GM06990 (cell line): ENCODE measurements around the gene GPR135.

Experiments used
- DNase-seq: peaks from one replicate; pipeline ENCODE4 v3.0.0-alpha.2; 2011; ENCODE audit not compliant: insufficient read length; ENCODE audit errors: extremely low read depth
- H3K27me3 ChIP-seq: replicated peaks from 2 replicates; pipeline ENCODE4 v1.6.0; 2011; ENCODE audit warnings: low read length; ENCODE audit not compliant: control insufficient read depth, insufficient read depth
- H3K36me3 ChIP-seq: 2 replicates; pipeline ENCODE4 v1.5.1; 2011; ENCODE audit warnings: low read length; ENCODE audit not compliant: control insufficient read depth, insufficient read depth
- H3K4me3 ChIP-seq: replicated peaks from 2 replicates; pipeline ENCODE4 v1.5.1; 2011; ENCODE audit warnings: low read depth, mild to moderate bottlenecking, control low read depth, low read length
- TF ChIP-seq, protein P1 (sequence below): IDR thresholded peaks from 2 replicates; pipeline ENCODE4 v1.5.1; 2011; ENCODE audit warnings: low read length, control low read depth, mild to moderate bottlenecking, inconsistent platforms; ENCODE audit not compliant: insufficient read depth, poor library complexity, severe bottlenecking

The GPR135 gene

DNA sequence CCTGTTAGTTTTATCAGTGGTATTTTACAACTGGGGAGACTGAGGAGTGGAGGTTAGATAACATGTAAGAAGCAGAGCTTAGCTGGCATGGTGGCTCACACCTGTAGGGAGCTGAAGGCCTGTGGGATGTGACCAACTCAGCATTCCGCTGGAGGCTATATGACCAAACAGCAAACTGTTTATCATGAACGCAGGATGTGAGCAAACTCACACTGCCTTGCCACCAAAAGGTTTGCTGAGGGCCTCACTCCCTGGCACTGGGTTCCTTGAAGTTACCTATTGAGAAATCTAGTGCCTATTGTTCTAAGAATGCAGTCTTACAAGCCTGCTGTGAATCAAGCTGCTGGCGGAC, 42.5 kb upstream of the GPR135 start:
- H3K4me3 ChIP-seq: no peak overlapping the region
- TF ChIP-seq, protein P1, sequence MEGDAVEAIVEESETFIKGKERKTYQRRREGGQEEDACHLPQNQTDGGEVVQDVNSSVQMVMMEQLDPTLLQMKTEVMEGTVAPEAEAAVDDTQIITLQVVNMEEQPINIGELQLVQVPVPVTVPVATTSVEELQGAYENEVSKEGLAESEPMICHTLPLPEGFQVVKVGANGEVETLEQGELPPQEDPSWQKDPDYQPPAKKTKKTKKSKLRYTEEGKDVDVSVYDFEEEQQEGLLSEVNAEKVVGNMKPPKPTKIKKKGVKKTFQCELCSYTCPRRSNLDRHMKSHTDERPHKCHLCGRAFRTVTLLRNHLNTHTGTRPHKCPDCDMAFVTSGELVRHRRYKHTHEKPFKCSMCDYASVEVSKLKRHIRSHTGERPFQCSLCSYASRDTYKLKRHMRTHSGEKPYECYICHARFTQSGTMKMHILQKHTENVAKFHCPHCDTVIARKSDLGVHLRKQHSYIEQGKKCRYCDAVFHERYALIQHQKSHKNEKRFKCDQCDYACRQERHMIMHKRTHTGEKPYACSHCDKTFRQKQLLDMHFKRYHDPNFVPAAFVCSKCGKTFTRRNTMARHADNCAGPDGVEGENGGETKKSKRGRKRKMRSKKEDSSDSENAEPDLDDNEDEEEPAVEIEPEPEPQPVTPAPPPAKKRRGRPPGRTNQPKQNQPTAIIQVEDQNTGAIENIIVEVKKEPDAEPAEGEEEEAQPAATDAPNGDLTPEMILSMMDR: no peak
- H3K27me3 ChIP-seq: no peaks in the 10 kb centered on the region
- H3K36me3 ChIP-seq: no peaks in the 10 kb centered on the region; the same call in 1 of the 2 replicates
- no peak for DNase-seq

- TF ChIP-seq, protein P1: peak; percentile 92
- H3K36me3 ChIP-seq: no peaks in the 10 kb centered on the region; the same call in 1 of the 2 replicates
- no peak for DNase-seq
- no peaks in the 10 kb centered on the region for H3K27me3 ChIP-seq
- H3K4me3 ChIP-seq: no peak overlapping the region
These were observed 42.0 kb upstream of the GPR135 start for GRCh38 chr14:59507063-59507751.

- no peak for DNase-seq
- no peaks in the 10 kb centered on the region for H3K27me3 ChIP-seq
- TF ChIP-seq, protein P1: no peak
- H3K36me3 ChIP-seq: no peaks in the 10 kb centered on the region; the same call in 1 of the 2 replicates
- H3K4me3 ChIP-seq: no peak overlapping the region
These were observed 38.1 kb upstream of the GPR135 start for GRCh38 chr14:59503256-59503655.

DNA sequence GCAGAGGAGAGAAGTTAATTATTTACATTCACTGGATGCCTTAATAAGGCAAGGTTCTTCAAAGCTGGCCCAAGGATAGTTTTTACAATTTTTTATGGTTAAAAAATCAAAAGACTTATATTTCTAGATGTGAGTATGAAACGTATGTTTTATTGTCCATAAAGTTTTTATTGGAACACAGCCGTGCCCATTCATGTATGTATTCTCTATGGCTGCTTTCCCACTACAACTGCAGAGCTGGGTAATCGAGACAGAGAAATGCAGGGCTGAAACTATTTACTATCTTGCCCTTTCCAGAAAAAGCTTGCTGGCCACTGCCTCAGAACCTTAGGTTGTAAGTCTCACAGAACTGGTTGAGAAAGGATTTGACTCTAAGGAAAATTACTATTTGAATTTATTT, 35.6 kb upstream of the GPR135 start:
- DNase-seq: no peak
- H3K27me3 ChIP-seq: no peaks in the 10 kb centered on the region
- TF ChIP-seq, protein P1: no peak
- no peak overlapping the region for H3K4me3 ChIP-seq
- peaks cover 2% of the 10 kb centered on the region for H3K36me3 ChIP-seq

DNA sequence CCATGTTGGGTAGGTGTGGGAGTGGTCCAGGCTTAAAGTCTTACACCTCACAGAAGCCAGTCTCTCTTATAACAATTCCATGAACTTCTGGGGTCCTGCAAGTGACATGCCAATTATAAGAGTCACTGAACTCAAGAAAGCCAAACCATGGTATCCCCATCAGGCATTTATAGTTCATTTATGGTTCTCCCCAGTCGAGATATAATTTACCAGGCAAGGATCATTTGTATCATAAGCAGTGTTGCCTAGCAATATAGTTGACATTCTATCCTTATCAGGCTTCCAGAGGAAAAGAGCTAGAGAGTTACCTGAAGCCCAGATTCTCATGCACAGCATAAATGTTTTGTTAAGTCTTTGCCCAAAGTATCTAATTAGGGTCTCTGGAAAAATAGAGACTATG, 27.2 kb upstream of the GPR135 start:
- Histone ChIP-seq H3K4me3 (no peak overlapping the region), H3K36me3 (peaks cover 7% of the 10 kb centered on the region), H3K27me3 (no peaks in the 10 kb centered on the region)
- DNase-seq: no peak
- TF ChIP-seq, protein P1: no peak

GRCh38 chr14:59490756-59491155, 25.6 kb upstream of the GPR135 start:
- peaks cover 5% of the 10 kb centered on the region for H3K36me3 ChIP-seq
- no peak for DNase-seq
- H3K4me3 ChIP-seq: no peak overlapping the region
- no peaks in the 10 kb centered on the region for H3K27me3 ChIP-seq
- TF ChIP-seq, protein P1: no peak
